BE2C (cell line): ENCODE data around the gene CTH.
"Not testable (repeated sequence)": the region's sequence is repeated elsewhere in the genome, so short reads cannot be mapped to it uniquely, and the experiment has no call there.

Experiments used
- DNase-seq: peaks from one replicate; pipeline ENCODE4 v3.0.0-alpha.2; 2020
- H3K27me3 ChIP-seq: fragments of 250-450 bp; sonication (Bioruptor Pico); 2 replicates; pipeline ENCODE4 v1.5.1; 2020; ENCODE audit warnings: mild to moderate bottlenecking
- H3K36me3 ChIP-seq: fragments of 250-450 bp; sonication (Bioruptor Pico); 2 replicates; pipeline ENCODE4 v1.5.1; 2020; ENCODE audit warnings: mild to moderate bottlenecking
- H3K4me1 ChIP-seq: fragments of 250-450 bp; sonication (Bioruptor Pico); 2 replicates; pipeline ENCODE4 v1.5.1; 2020
- H3K4me3 ChIP-seq: 2 replicates; pipeline ENCODE4 v1.5.1; 2011; ENCODE audit warnings: low read depth, low read length
- H3K9me3 ChIP-seq: fragments of 250-450 bp; sonication (Bioruptor Pico); 2 replicates; pipeline ENCODE4 v1.5.1; 2020
- CTCF ChIP-seq: IDR thresholded peaks from 2 replicates; pipeline ENCODE4 v1.5.1; 2012; ENCODE audit warnings: mild to moderate bottlenecking, low read depth, low read length

Gene CTH

DNA sequence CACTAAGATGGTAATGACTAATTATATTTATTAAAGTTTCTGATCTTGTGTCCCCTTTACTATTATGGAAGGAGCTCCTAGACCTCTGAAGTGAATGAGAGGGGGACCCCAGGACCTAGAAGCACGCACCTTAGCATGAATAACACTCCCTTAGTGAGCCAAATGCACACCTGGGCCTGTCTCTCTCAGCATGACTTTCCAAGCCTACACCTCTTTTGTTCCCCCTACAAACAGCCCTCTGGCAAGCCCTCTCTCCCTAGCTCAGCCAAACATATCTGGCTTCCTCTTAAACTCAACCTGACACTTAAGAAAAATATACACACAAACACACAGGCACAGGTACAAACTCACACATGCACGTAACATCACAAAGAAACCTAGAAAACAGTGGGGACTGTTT is 7.3 kb upstream of the CTH start:
- TF ChIP-seq CTCF = no peak

DNA sequence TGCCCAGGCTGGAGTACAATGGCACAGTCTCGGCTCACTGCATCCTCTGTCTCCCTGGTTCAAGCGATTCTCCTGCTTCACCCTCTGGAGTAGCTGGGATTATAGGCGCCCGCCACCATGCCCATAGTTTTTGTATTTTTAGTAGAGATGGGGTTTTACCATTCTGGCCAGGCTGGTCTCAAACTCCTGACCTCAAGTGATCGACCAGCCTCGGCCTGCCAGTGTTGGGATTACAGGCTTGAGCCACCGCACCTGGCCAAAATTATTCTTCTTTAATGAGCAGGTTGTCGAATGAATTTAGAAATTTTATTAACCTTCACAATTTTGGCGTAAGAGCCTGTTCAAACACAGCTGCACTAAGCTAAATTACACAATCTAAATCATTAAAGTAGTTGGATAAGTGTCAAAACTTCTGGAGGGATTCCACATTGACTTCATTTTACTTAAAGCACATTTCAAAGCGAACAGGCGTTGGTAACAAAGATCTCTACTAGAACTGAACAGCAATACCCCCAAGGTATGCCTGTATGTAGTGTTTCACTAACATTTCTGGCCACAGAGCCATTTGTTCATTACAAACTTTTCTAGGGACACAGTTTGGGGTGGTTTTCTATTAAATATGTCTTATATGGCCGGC is 5.2 kb upstream of the CTH start:
- Histone ChIP-seq H3K36me3 (no peaks in the 10 kb centered on the region), H3K9me3 (no peaks in the 10 kb centered on the region), H3K27me3 (no peaks in the 10 kb centered on the region), H3K4me3 (no peak overlapping the region), H3K4me1 (no peaks in the 10 kb centered on the region)
- TF ChIP-seq CTCF = no peak
- no peak for DNase-seq

More for the DNA sequence above, 7.3 kb upstream of the CTH start:
- no peak for DNase-seq
- no peaks in the 10 kb centered on the region for H3K9me3 ChIP-seq
- no peaks in the 10 kb centered on the region for H3K27me3 ChIP-seq
- H3K4me1 ChIP-seq = no peaks in the 10 kb centered on the region
- H3K36me3 ChIP-seq = no peaks in the 10 kb centered on the region
- no peak overlapping the region for H3K4me3 ChIP-seq

GRCh38 chr1:70409136-70409535 is 1.9 kb upstream of the CTH start:
- no peaks in the 10 kb centered on the region for H3K27me3 ChIP-seq
- no peak for DNase-seq
- H3K4me3 ChIP-seq = no peak overlapping the region
- H3K36me3 ChIP-seq = no peaks in the 10 kb centered on the region
- H3K4me1 ChIP-seq = no peaks in the 10 kb centered on the region
- TF ChIP-seq CTCF = no peak
- H3K9me3 ChIP-seq = no peaks in the 10 kb centered on the region

GRCh38 chr1:70411360-70411844 is 334 bp downstream of the CTH start:
- DNase-seq = no peak
- H3K36me3 ChIP-seq = no peaks in the 10 kb centered on the region
- no peaks in the 10 kb centered on the region for H3K27me3 ChIP-seq
- TF ChIP-seq CTCF = no peak
- H3K4me1 ChIP-seq = no peaks in the 10 kb centered on the region
- H3K9me3 ChIP-seq = no peaks in the 10 kb centered on the region
- peak overlapping the region; percentile 89 for H3K4me3 ChIP-seq

- Histone ChIP-seq H3K27me3 (no peaks in the 10 kb centered on the region), H3K9me3 (no peaks in the 10 kb centered on the region), H3K4me3 (no peak overlapping the region), H3K4me1 (no peaks in the 10 kb centered on the region), H3K36me3 (no peaks in the 10 kb centered on the region)
- no peak for TF ChIP-seq CTCF
- DNase-seq = no peak
Observed at GRCh38 chr1:70415882-70416281, 4.8 kb downstream of the CTH start.

DNA sequence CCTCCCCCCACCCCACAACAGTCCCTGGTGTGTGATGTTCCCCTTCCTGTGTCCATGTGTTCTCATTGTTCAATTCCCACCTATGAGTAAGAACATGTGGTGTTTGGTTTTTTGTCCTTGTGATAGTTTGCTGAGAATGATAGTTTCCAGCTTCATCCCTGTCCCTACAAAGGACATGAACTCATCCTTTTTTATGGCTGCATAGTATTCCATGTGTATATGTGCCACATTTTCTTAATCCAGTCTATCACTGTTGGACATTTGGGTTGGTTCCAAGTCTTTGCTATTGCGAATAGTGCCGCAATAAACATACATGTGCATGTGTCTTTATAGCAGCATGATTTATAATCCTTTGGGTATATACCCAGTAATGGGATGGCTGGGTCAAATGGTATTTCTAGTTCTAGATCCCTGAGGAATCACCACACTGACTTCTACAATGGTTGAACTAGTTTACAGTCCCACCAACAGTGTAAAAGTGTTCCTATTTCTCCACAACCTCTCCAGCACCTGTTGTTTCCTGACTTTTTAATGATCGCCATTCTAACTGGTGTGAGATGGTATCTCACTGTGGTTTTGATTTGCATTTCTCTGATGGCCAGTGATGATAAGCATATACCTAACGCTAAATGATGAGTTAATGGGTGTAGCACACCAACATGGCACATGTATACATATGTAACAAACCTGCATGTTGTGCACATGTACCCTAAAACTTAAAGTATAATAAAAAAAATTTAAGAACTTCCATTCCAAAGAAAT is 8.1 kb downstream of the CTH start:
- DNase-seq, H3K9me3 ChIP-seq, H3K36me3 ChIP-seq, H3K4me3 ChIP-seq, H3K4me1 ChIP-seq, H3K27me3 ChIP-seq: not testable (repeated sequence)
